GM18526 (cell line): ENCODE measurements around the gene ORM1.

ENCODE experiments used
- POLR2A ChIP-seq: IDR thresholded peaks from 3 replicates; pipeline ENCODE4 v1.6.1; 2011; ENCODE audit not compliant: insufficient read length; ENCODE audit errors: extremely low read depth

The ORM1 gene

GRCh38 chr9:114347675-114348074 is 24.8 kb downstream of the ORM1 start:
- no peak for TF ChIP-seq POLR2A

- no peak for TF ChIP-seq POLR2A
Observed at GRCh38 chr9:114348261-114348905, 25.5 kb downstream of the ORM1 start.

GRCh38 chr9:114348906-114349482 is 26.1 kb downstream of the ORM1 start:
- TF ChIP-seq POLR2A: no peak

GRCh38 chr9:114349713-114350480 is 27.0 kb downstream of the ORM1 start:
- no peak for TF ChIP-seq POLR2A

- TF ChIP-seq POLR2A: no peak
Observed at GRCh38 chr9:114350636-114351401, 27.9 kb downstream of the ORM1 start.

GRCh38 chr9:114351932-114352331 is 29.0 kb downstream of the ORM1 start:
- TF ChIP-seq POLR2A: no peak

- TF ChIP-seq POLR2A: no peak
Observed at GRCh38 chr9:114355821-114356220, 32.9 kb downstream of the ORM1 start.

GRCh38 chr9:114356792-114357191 is 33.9 kb downstream of the ORM1 start:
- no peak for TF ChIP-seq POLR2A

GRCh38 chr9:114357360-114357759 is 34.5 kb downstream of the ORM1 start:
- no peak for TF ChIP-seq POLR2A

- no peak for TF ChIP-seq POLR2A
Observed at GRCh38 chr9:114357911-114358328, 35.0 kb downstream of the ORM1 start.

GRCh38 chr9:114359801-114360200 is 36.9 kb downstream of the ORM1 start:
- no peak for TF ChIP-seq POLR2A

- TF ChIP-seq POLR2A: no peak
Observed at GRCh38 chr9:114361542-114361941, 38.6 kb downstream of the ORM1 start.

GRCh38 chr9:114362394-114362793 is 39.5 kb downstream of the ORM1 start:
- TF ChIP-seq POLR2A: no peak

- no peak for TF ChIP-seq POLR2A
Observed at GRCh38 chr9:114363424-114363823, 40.5 kb downstream of the ORM1 start.

- no peak for TF ChIP-seq POLR2A
Observed at GRCh38 chr9:114364134-114365041, 41.5 kb downstream of the ORM1 start.

- TF ChIP-seq POLR2A: no peak
Observed at GRCh38 chr9:114365194-114365593, 42.3 kb downstream of the ORM1 start.
